ENCODE measurements around the gene POLR2E. TPM values are rescaled to one million over a fixed set of nuclear protein-coding genes. Genes with fewer than 3 reads are reported as not detected.

Gene POLR2E
- total RNA-seq, 2 donors from 2014 or later = 168 to 241 TPM

- peak; percentile 89 for DNase-seq (ENCODE audit: low spot score)
- H3K9me3 Mint-ChIP-seq = no peaks in the 10 kb centered on the region
- ATAC-seq = peak; percentile 40 to 61
Observed at GRCh38 chr19:1068009-1069001, 26.9 kb downstream of the POLR2E start.

GRCh38 chr19:1067341-1067957, 27.7 kb downstream of the POLR2E start:
- H3K4me1 Mint-ChIP-seq (ENCODE audit: low read depth in 2 of 2) = peaks cover 31 to 39% of the 10 kb centered on the region in 2 donors
- no peaks in the 10 kb centered on the region for H3K27me3 Mint-ChIP-seq
- no peaks in the 10 kb centered on the region for H3K9me3 Mint-ChIP-seq
- H3K4me3 Mint-ChIP-seq = peak overlapping the region; percentile 92
- no peak for DNase-seq (ENCODE audit: low spot score)
- H3K27ac Mint-ChIP-seq = peak overlapping the region; percentile 88 to 92
- H3K36me3 Mint-ChIP-seq = peaks cover 13% of the 10 kb centered on the region
- peak; percentile 62 to 70 for ATAC-seq

More at GRCh38 chr19:1068009-1069001, 26.9 kb downstream of the POLR2E start:
- Mint-ChIP-seq H3K27me3 (no peaks in the 10 kb centered on the region), H3K36me3 (peaks cover 13% of the 10 kb centered on the region), H3K27ac (peak overlapping the region; percentile 88 to 92), H3K4me1 (ENCODE audit: low read depth in 2 of 2) (peaks cover 34 to 42% of the 10 kb centered on the region in 2 donors), H3K4me3 (peak overlapping the region; percentile 92)

DNA sequence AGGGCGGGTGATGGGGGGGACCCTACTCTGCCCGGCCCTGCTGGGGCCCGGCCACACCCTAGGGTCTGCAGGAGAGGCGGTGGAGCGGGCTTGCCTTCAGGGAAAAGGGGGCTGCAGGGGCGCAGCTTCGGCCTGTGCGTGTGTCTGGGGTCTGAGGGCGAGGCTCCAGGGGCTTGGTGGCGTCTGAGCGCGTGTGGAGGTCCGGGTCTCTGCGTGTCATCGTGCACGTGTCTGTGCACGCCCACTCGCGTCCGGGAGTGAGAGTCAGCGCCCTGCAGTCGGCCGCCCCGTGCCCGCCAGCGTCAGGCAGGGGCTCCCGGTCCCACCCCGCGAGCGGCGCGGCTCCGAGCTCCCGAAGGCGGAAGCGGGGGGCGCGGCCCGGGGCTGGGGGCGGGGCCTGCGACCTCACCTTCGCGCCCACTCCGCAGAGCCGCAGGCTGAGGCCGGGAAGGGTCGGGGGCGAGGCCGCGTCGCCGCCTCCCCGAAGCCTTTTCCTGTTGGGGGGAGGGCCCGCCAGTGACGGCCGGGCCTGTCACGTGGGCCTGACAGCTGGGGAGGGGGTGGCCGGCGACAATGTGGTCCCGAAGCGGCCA, 28.3 kb downstream of the POLR2E start, which contains the start of gene ARHGAP45:
TSS of gene ARHGAP45 (plus strand) at position 420 of the 593 bp plus-strand sequence. CDS start 239 bp downstream, outside the sequence.
- Mint-ChIP-seq H3K36me3 (peaks cover 10% of the 10 kb centered on the region), H3K4me1 (ENCODE audit: low read depth in 2 of 2) (peaks cover 25 to 38% of the 10 kb centered on the region in 2 donors), H3K27ac (peak within 1 kb of the TSS; percentile 88 to 92), H3K9me3 (no peaks in the 10 kb centered on the region), H3K4me3 (peak within 1 kb of the TSS; percentile 92), H3K27me3 (no peaks in the 10 kb centered on the region)
- DNase-seq (ENCODE audit: low spot score) (peak; percentile 89), ATAC-seq (peak; percentile 77 to 82)

- Mint-ChIP-seq H3K4me1 (ENCODE audit: low read depth in 2 of 2) (peaks cover 22 to 35% of the 10 kb centered on the region in 2 donors), H3K36me3 (peaks cover 7% of the 10 kb centered on the region), H3K4me3 (peak overlapping the region; percentile 92), H3K9me3 (no peaks in the 10 kb centered on the region), H3K27me3 (no peaks in the 10 kb centered on the region), H3K27ac (peak overlapping the region in 1 of 2 donors; percentile 21)
- ATAC-seq = no peak
- no peak for DNase-seq (ENCODE audit: low spot score)
Observed at GRCh38 chr19:1066251-1066747, 28.9 kb downstream of the POLR2E start.

DNA sequence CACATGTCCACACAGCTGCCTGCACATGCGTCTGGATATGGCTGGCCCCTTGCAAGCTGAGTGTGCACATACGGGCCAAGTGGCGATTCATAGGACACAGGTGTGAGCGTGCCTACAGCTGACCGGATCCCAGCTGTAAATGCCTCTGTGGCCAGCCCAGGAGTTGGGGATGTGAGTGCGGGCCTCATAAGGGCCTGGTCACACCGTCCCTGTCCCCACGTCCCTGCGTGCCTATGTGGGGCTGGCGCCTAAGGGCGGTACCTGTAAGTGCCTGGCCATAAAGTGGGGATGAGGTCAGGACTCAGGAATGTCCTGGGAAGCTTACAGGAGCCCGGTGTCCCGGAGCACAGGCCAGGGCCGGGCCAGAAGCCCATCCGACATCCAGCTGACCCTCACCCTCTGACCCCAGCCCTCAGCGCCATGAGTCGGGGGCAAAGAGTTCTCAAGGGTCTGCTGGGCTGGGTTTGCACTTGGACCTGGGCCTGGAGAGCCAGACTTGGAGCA, 29.5 kb downstream of the POLR2E start:
- ATAC-seq (no peak), DNase-seq (ENCODE audit: low spot score) (no peak)
- Mint-ChIP-seq H3K4me1 (ENCODE audit: low read depth in 2 of 2) (peaks cover 22 to 35% of the 10 kb centered on the region in 2 donors), H3K36me3 (peaks cover 7% of the 10 kb centered on the region), H3K4me3 (peak overlapping the region; percentile 56), H3K9me3 (no peaks in the 10 kb centered on the region), H3K27me3 (no peaks in the 10 kb centered on the region), H3K27ac (peak overlapping the region in 1 of 2 donors; percentile 21)

- Mint-ChIP-seq H3K4me1 (ENCODE audit: low read depth in 2 of 2) (peaks cover 22 to 35% of the 10 kb centered on the region in 2 donors), H3K27ac (no peak overlapping the region)
Observed at GRCh38 chr19:1064661-1065605, 30.2 kb downstream of the POLR2E start.

GRCh38 chr19:1063909-1064660, 31.1 kb downstream of the POLR2E start:
- Mint-ChIP-seq H3K9me3 (no peaks in the 10 kb centered on the region), H3K4me3 (no peak overlapping the region), H3K36me3 (peaks cover 6% of the 10 kb centered on the region), H3K27ac (no peak overlapping the region), H3K4me1 (ENCODE audit: low read depth in 2 of 2) (peaks cover 19 to 31% of the 10 kb centered on the region in 2 donors), H3K27me3 (no peaks in the 10 kb centered on the region)
- ATAC-seq (no peak), DNase-seq (ENCODE audit: low spot score) (no peak)

More at GRCh38 chr19:1064661-1065605, 30.2 kb downstream of the POLR2E start:
- Mint-ChIP-seq H3K36me3 (peaks cover 7% of the 10 kb centered on the region), H3K9me3 (no peaks in the 10 kb centered on the region), H3K27me3 (no peaks in the 10 kb centered on the region), H3K4me3 (peak overlapping the region; percentile 56)
- peak; percentile 81 for DNase-seq (ENCODE audit: low spot score)
- peak in 1 of 2 donors; percentile 43 for ATAC-seq

GRCh38 chr19:1063030-1063908, 31.9 kb downstream of the POLR2E start:
- Mint-ChIP-seq H3K27me3 (no peaks in the 10 kb centered on the region), H3K9me3 (no peaks in the 10 kb centered on the region), H3K27ac (no peak overlapping the region), H3K36me3 (no peaks in the 10 kb centered on the region), H3K4me3 (no peak overlapping the region), H3K4me1 (ENCODE audit: low read depth in 2 of 2) (peaks cover 12 to 25% of the 10 kb centered on the region in 2 donors)
- ATAC-seq (peak in 1 of 2 donors; percentile 26), DNase-seq (ENCODE audit: low spot score) (no peak)

DNA sequence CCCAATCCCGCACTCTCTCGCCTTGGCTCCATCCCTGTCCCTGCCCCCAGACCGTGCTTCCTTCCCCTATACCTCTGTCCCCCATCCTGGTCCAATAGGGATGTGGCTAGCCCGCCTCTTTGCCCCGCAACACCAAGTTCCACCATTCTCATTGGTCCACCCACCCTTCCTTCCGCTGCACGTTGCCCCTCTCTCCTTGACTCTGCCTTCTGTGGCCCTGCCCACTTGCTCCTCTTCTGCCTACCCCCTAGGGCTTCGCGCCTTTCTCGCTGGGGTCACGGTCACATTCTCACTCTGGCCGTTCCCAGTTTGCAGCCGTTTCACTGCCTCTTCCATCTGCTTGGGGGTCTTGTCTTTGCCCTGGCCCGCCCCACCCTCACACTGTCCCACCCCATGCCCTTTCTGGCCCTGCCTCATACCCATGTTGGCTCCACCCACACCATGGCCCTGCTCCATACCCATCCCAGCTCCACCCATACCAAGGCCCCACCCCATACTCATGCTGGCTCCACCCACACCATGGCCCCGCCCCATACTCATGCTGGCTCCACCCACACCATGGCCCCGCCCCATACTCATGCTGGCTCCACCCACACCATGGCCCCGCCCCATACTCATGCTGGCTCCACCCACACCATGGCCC, 32.7 kb downstream of the POLR2E start:
- H3K4me3 Mint-ChIP-seq = no peak overlapping the region
- H3K27ac Mint-ChIP-seq = no peak overlapping the region
- DNase-seq (ENCODE audit: low spot score) (no peak), ATAC-seq (no peak)
- peaks cover 19 to 25% of the 10 kb centered on the region in 2 donors for H3K4me1 Mint-ChIP-seq (ENCODE audit: low read depth in 2 of 2)
- H3K27me3 Mint-ChIP-seq = no peaks in the 10 kb centered on the region
- H3K9me3 Mint-ChIP-seq = no peaks in the 10 kb centered on the region
- H3K36me3 Mint-ChIP-seq = no peaks in the 10 kb centered on the region

- Mint-ChIP-seq H3K4me3 (no peak overlapping the region), H3K27me3 (no peaks in the 10 kb centered on the region), H3K9me3 (no peaks in the 10 kb centered on the region), H3K27ac (no peak overlapping the region), H3K4me1 (ENCODE audit: low read depth in 2 of 2) (peaks cover 22 to 28% of the 10 kb centered on the region in 2 donors), H3K36me3 (no peaks in the 10 kb centered on the region)
- no peak for DNase-seq (ENCODE audit: low spot score)
- no peak for ATAC-seq
Observed at GRCh38 chr19:1061987-1062386, 33.2 kb downstream of the POLR2E start.

DNA sequence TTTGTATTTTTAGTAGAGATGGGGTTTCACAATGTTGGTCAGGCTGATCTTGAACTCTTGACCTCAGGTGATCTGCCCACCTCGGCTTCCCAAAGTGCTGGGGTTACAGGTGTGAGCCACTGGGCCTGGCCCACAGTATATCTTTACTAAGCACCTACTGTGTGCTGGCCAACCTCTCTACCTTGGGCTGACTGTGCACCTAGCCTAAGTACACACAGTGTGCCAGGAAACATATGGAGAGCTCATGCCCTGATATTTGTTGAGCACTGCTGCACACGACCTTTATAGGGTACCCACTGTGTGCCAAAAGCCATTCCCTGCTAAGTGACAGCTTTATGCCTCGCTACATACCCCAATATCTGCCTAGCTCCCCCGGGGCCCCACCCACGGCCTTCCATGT, 34.5 kb downstream of the POLR2E start:
- H3K4me3 Mint-ChIP-seq = no peak overlapping the region
- no peaks in the 10 kb centered on the region for H3K9me3 Mint-ChIP-seq
- peaks cover 22 to 32% of the 10 kb centered on the region in 2 donors for H3K4me1 Mint-ChIP-seq (ENCODE audit: low read depth in 2 of 2)
- no peak overlapping the region for H3K27ac Mint-ChIP-seq
- DNase-seq (ENCODE audit: low spot score) (no peak), ATAC-seq (no peak)
- H3K36me3 Mint-ChIP-seq = no peaks in the 10 kb centered on the region
- no peaks in the 10 kb centered on the region for H3K27me3 Mint-ChIP-seq
